HTERT RPE-1 (cell line): ENCODE results near the gene TARP.

Source experiments
- in situ Hi-C: fragments of 300-500 bp; cut with MboI; formaldehyde crosslinking; loops from 4 replicates; pipeline ENCODE4 v1.14.3; 2020; ENCODE audit warnings: low sequenced_read_pairs

TARP gene

GRCh38 chr7:38217672-38218071 is 55.8 kb downstream of the TARP start:
- in situ Hi-C loops, result no loop called here

- in situ Hi-C loops, result no loop called here
Observed at GRCh38 chr7:38215735-38216670, 57.4 kb downstream of the TARP start.

GRCh38 chr7:38215115-38215514 is 58.3 kb downstream of the TARP start:
- in situ Hi-C loops, result no loop called here

- in situ Hi-C loops, result no loop called here
Observed at GRCh38 chr7:38211940-38212339, 61.5 kb downstream of the TARP start.

GRCh38 chr7:38211486-38211885 is 62.0 kb downstream of the TARP start:
- in situ Hi-C loops, result no loop called here
